DMS 273 treated with DMSO at 0.1 percent for 48 hours (cell line): ENCODE measurements around the gene GCNA.
"Not testable (repeated sequence)": the region's sequence is repeated elsewhere in the genome, so short reads cannot be mapped to it uniquely, and the experiment has no call there.

Experiments
- DNase-seq: peaks from one replicate; lab custom pipeline; 2025; lab: John Stamatoyannopoulos, UW

GCNA gene

GRCh38 chrX:71558920-71559319 is 19.3 kb upstream of the GCNA start:
- DNase-seq = no peak

DNA sequence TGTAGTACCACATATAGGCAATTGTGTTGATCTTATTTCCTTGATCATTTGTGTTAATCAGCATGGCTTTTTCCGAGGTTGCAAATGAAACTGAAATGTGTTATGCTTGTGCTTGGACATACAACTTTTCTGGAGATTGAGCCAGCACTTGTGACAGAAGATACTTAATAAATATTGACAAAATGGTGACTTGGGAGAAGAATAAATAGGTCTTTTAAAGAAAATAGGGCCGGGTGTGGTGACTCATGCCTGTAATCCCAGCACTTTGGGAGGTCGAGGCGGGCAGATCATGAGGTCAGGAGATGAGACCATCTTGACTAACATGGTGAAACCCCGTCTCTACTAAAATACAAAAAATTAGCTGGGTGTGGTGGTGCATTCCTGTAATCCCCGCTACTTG is 18.5 kb upstream of the GCNA start:
- not testable (repeated sequence) for DNase-seq

DNA sequence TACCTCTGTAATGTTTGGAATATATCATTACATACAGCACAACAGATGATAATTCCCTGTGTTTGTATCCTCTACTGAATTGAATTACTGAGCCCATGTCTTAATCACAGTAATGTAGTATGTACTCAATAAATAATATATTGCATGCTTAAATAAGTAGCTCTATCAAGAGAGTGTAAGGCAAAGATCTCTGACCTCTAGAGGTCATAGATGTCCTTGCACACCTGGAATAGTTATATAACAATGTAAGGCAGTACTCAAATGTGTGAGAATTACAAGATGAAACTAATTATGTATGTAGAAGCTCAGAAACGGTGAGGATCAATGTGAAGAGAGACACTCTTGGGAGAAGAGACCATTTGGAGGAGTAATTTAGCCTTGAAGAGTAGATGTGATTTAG is 14.3 kb upstream of the GCNA start:
- DNase-seq = no peak

- no peak for DNase-seq
These were observed 12.7 kb upstream of the GCNA start for GRCh38 chrX:71565474-71566041.

DNA sequence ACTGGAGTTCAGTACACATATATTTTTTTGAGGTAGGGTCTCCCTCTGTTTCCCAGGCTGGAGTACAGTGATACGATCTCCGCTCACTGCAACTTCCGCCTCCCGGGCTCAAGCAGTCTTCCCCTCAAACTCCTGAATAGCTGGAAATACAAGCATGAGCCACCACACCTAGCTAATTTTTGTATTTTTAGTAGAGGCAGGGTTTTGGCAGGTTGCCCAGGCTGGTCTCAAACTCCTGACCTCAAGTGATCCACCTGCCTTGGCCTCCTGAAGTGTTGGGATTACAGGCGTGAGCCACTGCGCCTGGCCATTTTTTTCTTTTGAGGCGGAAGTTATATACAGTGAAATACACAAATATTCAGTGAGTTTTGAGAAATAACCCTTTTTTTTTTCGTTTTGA is 6.8 kb upstream of the GCNA start:
- not testable (repeated sequence) for DNase-seq

DNA sequence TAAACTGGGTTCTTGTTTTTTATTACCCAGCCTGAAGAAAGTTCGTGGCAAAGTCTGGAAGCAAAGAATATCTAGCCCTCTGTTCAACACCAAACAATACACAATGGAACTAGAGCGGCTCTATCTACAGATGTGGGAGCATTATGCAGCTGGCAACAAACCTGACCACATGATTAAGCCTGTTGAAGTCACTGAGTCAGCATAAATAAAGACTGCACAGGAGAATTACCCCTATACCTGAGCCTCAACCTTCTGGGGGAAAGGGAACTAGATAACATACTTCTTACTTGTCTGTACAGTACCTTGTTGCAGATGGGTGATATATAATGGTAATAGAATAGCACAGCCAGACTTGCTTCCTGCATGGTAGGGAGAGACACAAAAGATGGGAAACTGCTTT is 4.6 kb upstream of the GCNA start:
- no peak for DNase-seq

- DNase-seq = no peak
These were observed 555 bp upstream of the GCNA start for GRCh38 chrX:71577682-71578081.

DNA sequence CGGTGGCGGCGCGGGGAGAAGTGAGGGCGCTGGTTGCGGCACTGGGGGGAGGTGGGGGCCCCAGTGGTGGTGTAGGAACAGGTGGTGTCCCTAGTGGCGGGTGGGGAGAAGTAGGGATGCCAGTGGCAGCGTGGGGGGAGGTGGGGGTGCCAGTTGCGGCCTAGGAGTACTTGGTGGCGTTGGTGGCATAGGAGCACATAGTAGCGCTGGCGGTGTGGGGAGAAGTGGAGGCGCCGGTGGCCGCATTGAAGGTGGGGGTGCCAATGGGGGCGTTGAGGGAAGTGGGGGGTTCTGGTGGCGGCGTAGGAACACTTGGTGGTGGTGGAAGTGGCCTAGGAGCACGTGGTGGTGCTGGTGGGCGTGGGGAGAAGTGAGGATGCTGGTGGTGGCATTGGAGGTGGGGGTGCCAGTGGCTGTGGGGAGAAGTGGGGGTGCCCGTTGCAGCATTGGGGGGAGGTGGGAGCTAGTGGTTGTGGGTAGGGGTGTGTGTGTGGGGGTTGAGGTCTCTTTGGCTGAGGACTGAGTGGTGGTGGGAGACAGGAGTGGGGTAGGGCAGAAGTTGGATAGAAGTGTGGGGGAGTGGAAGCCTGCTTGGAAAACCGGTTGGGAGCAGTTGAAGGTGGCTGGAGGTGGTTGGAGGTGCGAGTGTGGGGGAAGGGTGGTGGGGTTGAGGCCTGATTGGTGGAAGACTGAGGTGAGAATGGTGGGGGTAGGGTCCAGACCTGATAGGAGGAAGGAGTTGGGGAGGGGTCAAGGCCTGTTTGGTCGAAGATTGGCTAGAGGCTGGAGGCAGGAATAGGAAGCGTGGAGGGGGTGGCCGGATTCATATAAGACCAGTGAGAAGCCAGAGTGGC is 1.1 kb downstream of the GCNA start:
- no peak for DNase-seq

DNA sequence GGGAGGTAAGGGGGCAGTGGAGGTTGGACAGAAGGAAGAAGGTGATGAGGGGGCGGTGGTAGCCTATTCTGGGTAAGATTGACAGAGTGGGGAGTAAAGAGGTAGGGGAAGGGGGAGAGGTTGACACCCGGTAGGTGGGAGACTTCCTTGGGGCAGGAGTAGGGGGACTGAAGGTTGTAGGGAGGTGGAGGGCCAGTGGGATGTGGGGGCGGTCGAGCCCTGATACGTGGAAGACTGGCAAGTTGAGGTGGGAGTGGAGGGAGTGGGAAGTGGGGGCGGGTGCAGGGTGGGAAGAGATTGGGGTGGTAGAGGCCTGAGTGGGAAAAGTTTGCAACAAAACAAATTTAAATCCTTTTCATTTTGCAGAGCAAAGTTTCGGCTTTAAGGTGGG is 1.7 kb downstream of the GCNA start:
- no peak for DNase-seq

DNA sequence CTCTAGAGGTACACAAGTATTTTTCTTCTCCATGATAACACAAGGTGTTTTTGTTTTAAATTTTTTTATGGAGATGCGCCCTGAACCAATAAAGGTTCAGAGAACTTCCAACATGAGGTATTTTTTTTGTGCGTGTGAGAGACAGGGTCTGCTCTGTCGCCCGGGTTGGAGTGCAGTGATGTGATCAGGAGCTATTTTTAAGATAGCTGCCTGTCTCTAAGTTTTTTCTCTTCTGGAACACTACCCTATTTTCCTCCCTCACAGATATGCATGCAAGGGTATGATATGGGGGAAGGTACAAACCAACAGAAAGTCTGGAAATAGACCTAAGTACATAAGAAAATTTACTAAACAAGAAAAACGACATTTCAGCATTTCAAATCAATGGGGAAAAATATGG is 3.0 kb downstream of the GCNA start:
- no peak for DNase-seq

- DNase-seq = no peak
These were observed 8.7 kb downstream of the GCNA start for GRCh38 chrX:71586929-71587328.

- not testable (repeated sequence) for DNase-seq
These were observed 15.0 kb downstream of the GCNA start for GRCh38 chrX:71593210-71593609.

- no peak for DNase-seq
These were observed 21.7 kb downstream of the GCNA start for GRCh38 chrX:71599965-71600364.

GRCh38 chrX:71603618-71604017 is 25.4 kb downstream of the GCNA start:
- no peak for DNase-seq

DNA sequence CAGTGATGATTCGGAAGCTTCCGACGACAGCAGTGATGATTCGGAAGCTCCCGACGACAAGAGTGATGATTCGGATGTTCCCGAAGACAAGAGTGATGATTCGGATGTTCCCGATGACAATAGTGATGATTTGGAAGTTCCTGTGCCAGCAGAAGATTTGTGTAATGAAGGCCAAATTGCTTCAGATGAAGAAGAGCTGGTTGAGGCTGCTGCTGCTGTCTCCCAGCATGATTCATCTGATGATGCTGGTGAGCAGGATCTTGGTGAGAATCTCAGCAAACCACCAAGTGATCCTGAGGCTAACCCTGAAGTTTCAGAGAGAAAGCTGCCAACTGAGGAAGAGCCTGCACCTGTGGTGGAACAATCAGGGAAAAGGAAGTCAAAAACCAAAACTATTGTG is 25.9 kb downstream of the GCNA start:
- no peak for DNase-seq

GRCh38 chrX:71604796-71605568 is 26.7 kb downstream of the GCNA start:
- DNase-seq = no peak

DNA sequence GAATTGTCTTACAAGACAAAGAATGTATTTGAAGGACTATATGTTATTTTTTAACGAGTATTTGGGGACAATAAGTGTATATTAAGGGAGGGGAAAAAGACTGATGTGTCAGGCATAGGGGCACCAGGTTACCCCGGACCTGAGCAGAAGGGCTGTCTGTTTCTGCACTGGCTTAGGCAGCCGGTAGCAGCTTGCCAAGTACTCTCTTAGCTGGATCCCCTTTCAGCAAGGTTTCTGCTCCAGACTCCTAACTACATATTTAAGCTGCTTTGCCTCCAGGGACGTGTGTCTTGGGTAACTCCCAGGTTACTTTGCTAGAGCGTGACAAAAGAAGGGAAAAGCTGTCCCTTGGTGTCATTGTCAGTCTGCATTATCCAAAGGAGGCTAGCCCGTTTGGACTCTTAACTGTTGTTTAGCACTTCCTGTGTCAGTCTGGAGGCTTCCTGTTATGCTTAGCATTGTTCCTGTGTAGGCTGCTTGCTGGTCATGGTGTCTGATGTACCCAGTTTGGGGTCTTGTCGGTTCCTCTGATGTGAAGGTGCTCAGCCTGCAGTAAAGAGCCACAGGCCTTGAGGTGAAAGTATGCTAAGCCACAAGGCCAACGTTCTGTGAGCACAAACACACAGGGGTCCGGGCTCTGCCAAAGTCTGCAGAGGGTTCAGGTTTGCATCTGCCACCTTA is 28.4 kb downstream of the GCNA start:
- no peak for DNase-seq

- no peak for DNase-seq
These were observed 29.3 kb downstream of the GCNA start for GRCh38 chrX:71607488-71607887.

- DNase-seq = no peak
These were observed 31.0 kb downstream of the GCNA start for GRCh38 chrX:71609095-71609750.

GRCh38 chrX:71611736-71612135 is 33.5 kb downstream of the GCNA start:
- not testable (repeated sequence) for DNase-seq

- DNase-seq = no peak
These were observed 34.0 kb downstream of the GCNA start for GRCh38 chrX:71612256-71612655.

DNA sequence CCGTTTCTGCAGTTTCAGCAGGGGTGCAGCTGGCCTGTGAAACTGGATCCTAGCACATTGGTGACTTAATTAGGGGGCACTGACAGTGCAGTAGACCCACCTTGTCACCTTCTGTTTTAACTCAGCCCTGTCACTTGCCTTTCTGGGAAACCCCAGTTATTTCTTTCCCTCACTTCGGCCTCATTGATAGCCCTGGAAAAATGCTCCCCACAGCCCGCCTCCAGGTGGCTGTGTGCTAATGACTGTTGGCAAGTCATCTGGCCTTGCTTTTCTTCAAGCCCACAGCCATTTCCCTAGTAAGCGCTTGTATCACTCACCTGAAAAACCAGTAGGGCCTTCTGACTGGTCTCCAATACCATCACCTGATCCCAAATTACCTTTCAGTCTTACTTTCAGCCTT is 36.8 kb downstream of the GCNA start:
- DNase-seq = no peak
